ENCODE results near the gene RNF168. TPM values are rescaled to one million over a fixed set of nuclear protein-coding genes. Genes with fewer than 3 reads are reported as not detected.

Gene RNF168
- total and polyA plus RNA-seq, 2 donors (not counting 1 experiment from before 2014, with no cell fraction given): 3.4 to 42.7 TPM

DNA sequence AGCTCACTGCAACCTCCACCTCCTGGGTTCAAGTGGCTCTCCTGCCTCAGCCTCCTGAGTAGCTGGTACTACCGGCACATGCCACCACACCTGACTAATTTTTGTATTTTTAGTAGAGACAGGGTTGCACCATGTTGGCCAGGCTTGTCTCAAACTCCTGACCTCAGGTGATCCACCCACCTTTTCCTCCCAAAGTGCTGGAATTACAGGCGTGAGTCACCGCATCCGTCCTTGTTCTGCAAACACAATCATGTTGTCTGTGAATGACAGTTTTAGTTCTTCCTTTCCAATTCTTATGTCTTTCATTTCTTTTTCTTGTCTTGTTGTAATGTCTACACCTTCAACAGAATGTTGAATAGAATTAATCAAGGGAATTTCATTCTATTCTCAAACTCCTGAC is 27.9 kb upstream of the RNF168 start:
- no peak overlapping the region for H3K4me3 Mint-ChIP-seq
- H2AFZ ChIP-seq (ENCODE audit: insufficient read depth, low read depth, low read length, poor library complexity, severe bottlenecking): no peak overlapping the region
- H3K27ac Mint-ChIP-seq: no peak overlapping the region
- WGBS (ENCODE audit: insufficient coverage): no CpG with 5 or more reads among the region's 4 CpGs
- intact Hi-C loops (cut with micrococcal nuclease): no loop called here
- ChIA-PET CTCF (no interaction called here), POLR2A (no interaction called here)
- H3K9me3 Mint-ChIP-seq (ENCODE audit: insufficient read depth): no peaks in the 10 kb centered on the region
- no peak for DNase-seq
- H3K27me3 ChIP-seq (replicated peaks in 1 of 4; ENCODE audit: control extremely low read depth in 1 of 4, control insufficient read depth in 3 of 4, insufficient read depth in 4 of 4, low read length in 3 of 4): peaks cover 0 to 2% (median 0%) of the 10 kb centered on the region in 4 experiments
- H3K4me2 ChIP-seq (replicated peaks; ENCODE audit: low read depth, low read length, poor library complexity, severe bottlenecking): no peak overlapping the region
- TF ChIP-seq, protein P1, sequence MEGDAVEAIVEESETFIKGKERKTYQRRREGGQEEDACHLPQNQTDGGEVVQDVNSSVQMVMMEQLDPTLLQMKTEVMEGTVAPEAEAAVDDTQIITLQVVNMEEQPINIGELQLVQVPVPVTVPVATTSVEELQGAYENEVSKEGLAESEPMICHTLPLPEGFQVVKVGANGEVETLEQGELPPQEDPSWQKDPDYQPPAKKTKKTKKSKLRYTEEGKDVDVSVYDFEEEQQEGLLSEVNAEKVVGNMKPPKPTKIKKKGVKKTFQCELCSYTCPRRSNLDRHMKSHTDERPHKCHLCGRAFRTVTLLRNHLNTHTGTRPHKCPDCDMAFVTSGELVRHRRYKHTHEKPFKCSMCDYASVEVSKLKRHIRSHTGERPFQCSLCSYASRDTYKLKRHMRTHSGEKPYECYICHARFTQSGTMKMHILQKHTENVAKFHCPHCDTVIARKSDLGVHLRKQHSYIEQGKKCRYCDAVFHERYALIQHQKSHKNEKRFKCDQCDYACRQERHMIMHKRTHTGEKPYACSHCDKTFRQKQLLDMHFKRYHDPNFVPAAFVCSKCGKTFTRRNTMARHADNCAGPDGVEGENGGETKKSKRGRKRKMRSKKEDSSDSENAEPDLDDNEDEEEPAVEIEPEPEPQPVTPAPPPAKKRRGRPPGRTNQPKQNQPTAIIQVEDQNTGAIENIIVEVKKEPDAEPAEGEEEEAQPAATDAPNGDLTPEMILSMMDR (IDR thresholded peaks at IDR 0.05): no peak
- TF ChIP-seq EZH2 (IDR thresholded peaks at IDR 0.05; ENCODE audit: borderline replicate concordance, insufficient read depth, low read depth, low read length, poor library complexity, severe bottlenecking): no peak
- H3K27me3 Mint-ChIP-seq: peaks cover 3% of the 10 kb centered on the region
- peaks cover 6 to 8% of the 10 kb centered on the region in 2 donors for H3K4me1 ChIP-seq (ENCODE audit: control insufficient read depth in 2 of 2, insufficient read depth in 2 of 2, low read length in 2 of 2)
- no peaks in the 10 kb centered on the region for H3K36me3 ChIP-seq (replicated peaks in 1 of 2; ENCODE audit: control extremely low read depth in 1 of 2, control insufficient read depth in 1 of 2, extremely low read depth in 1 of 2, insufficient read depth in 2 of 2, low read length in 1 of 2)
- H4K20me1 ChIP-seq (ENCODE audit: control insufficient read depth, insufficient read depth, low read length, poor library complexity, severe bottlenecking): no peaks in the 10 kb centered on the region
- no peak overlapping the region for H3K27ac ChIP-seq (ENCODE audit: low read length in 2 of 2)
- H3K9me3 ChIP-seq (ENCODE audit: control extremely low read depth in 1 of 3, control insufficient read depth in 2 of 3, insufficient read depth in 1 of 3, low read length in 2 of 3): peaks cover 0 to 15% (median 0%) of the 10 kb centered on the region in 3 donors
- H3K4me3 ChIP-seq (ENCODE audit: control extremely low read depth in 1 of 5, extremely low read depth in 1 of 5, insufficient read depth in 1 of 5, low read depth in 2 of 5, low read length in 4 of 5): no peak overlapping the region
- H3K79me2 ChIP-seq (ENCODE audit: control insufficient read depth, insufficient read depth, low read length): no peaks in the 10 kb centered on the region
- no peak for ATAC-seq (ENCODE audit: low read depth)
- H3K9ac ChIP-seq (ENCODE audit: low read length): no peak overlapping the region
- peaks cover 7% of the 10 kb centered on the region for H3K4me1 Mint-ChIP-seq

DNA sequence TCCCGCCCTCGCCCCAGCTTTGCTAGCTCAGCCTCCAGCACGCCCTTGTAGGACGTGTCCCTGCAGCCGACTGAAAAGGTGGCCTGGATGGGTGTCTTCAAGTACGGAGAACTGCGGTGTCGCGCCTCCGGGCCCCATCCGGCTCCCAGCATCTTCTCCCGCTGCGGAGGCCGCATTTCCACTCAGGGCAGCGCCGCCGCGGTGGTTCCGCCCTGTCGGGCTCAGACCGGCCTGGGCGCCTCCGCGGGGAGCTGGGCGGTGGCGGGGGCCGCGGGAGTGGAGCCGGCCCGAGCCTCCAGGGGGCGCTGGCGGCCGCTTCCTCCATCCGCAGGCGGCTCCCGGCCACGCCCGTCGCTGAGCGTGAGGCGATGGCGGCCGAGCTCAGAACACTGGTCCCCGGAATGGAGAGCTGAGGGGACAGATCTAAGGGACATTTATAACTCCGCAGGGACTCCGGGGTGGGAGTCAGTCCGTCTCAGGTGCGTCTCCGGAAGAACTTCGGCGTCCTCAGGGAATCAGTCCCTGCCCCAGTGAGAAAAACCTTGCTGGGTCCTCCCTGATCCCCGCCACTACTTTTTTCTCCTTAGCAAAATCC is 25.2 kb upstream of the RNF168 start:
- peak overlapping the region; percentile 84 for H3K4me3 Mint-ChIP-seq

More for the DNA sequence above, 25.2 kb upstream of the RNF168 start:
- H3K4me3 ChIP-seq (ENCODE audit: control extremely low read depth in 1 of 5, extremely low read depth in 1 of 5, insufficient read depth in 1 of 5, low read depth in 2 of 5, low read length in 4 of 5): peak overlapping the region; percentile 38 to 60 (median 38)
- H3K27ac ChIP-seq (ENCODE audit: low read length in 2 of 2): no peak overlapping the region
- 3% methylated on average over 51 of the region's 52 CpGs for WGBS (ENCODE audit: insufficient coverage)
- peaks cover 3% of the 10 kb centered on the region for H3K27me3 Mint-ChIP-seq
- peak overlapping the region; percentile 77 for H2AFZ ChIP-seq (ENCODE audit: insufficient read depth, low read depth, low read length, poor library complexity, severe bottlenecking)
- H3K9me3 ChIP-seq (ENCODE audit: control extremely low read depth in 1 of 3, control insufficient read depth in 2 of 3, insufficient read depth in 1 of 3, low read length in 2 of 3): peaks cover 0 to 25% (median 0%) of the 10 kb centered on the region in 3 donors
- intact Hi-C loops (cut with micrococcal nuclease): loop anchor here (1.0 to 5.0 kb wide), 3 partner anchors 26 to 276 kb away; partner anchors contain the start of genes FBXO45, RNF168 and WDR53
- ATAC-seq (ENCODE audit: low read depth): peak; percentile 98
- H3K36me3 ChIP-seq (replicated peaks in 1 of 2; ENCODE audit: control extremely low read depth in 1 of 2, control insufficient read depth in 1 of 2, extremely low read depth in 1 of 2, insufficient read depth in 2 of 2, low read length in 1 of 2): no peaks in the 10 kb centered on the region
- DNase-seq: peak; percentile 83
- H3K4me1 ChIP-seq (ENCODE audit: control insufficient read depth in 2 of 2, insufficient read depth in 2 of 2, low read length in 2 of 2): peaks cover 6 to 8% of the 10 kb centered on the region in 2 donors
- H3K4me1 Mint-ChIP-seq: peaks cover 7% of the 10 kb centered on the region
- H3K9ac ChIP-seq (ENCODE audit: low read length): peak overlapping the region; percentile 58
- no peaks in the 10 kb centered on the region for H3K9me3 Mint-ChIP-seq (ENCODE audit: insufficient read depth)
- peak overlapping the region; percentile 78 for H3K4me2 ChIP-seq (replicated peaks; ENCODE audit: low read depth, low read length, poor library complexity, severe bottlenecking)
- peaks cover 0 to 2% (median 0%) of the 10 kb centered on the region in 4 experiments for H3K27me3 ChIP-seq (replicated peaks in 1 of 4; ENCODE audit: control extremely low read depth in 1 of 4, control insufficient read depth in 3 of 4, insufficient read depth in 4 of 4, low read length in 3 of 4)
- POLR2A ChIA-PET: interaction anchor here (0.7 to 1.1 kb wide), 6 partner anchors 25 to 339 kb away, joined by 3 to 7 read pairs (median 3); partner anchors contain the start of genes FBXO45, RNF168, SENP5 and WDR53
- CTCF ChIA-PET: interaction anchor here (0.7 to 1.9 kb wide), 27 partner anchors 8 to 446 kb away, joined by 3 to 9 read pairs (median 5); partner anchors contain the start of genes CEP19, FBXO45, NRROS and PAK2
- no peaks in the 10 kb centered on the region for H3K79me2 ChIP-seq (ENCODE audit: control insufficient read depth, insufficient read depth, low read length)
- no peaks in the 10 kb centered on the region for H4K20me1 ChIP-seq (ENCODE audit: control insufficient read depth, insufficient read depth, low read length, poor library complexity, severe bottlenecking)
- TF ChIP-seq, protein P1 (IDR thresholded peaks at IDR 0.05): peak; percentile 82
- no peak for TF ChIP-seq EZH2 (IDR thresholded peaks at IDR 0.05; ENCODE audit: borderline replicate concordance, insufficient read depth, low read depth, low read length, poor library complexity, severe bottlenecking)
- H3K27ac Mint-ChIP-seq: peak overlapping the region; percentile 73

All from B cell (primary cell).